Measurements from ENCODE around the gene RPL14.

The RPL14 gene

DNA sequence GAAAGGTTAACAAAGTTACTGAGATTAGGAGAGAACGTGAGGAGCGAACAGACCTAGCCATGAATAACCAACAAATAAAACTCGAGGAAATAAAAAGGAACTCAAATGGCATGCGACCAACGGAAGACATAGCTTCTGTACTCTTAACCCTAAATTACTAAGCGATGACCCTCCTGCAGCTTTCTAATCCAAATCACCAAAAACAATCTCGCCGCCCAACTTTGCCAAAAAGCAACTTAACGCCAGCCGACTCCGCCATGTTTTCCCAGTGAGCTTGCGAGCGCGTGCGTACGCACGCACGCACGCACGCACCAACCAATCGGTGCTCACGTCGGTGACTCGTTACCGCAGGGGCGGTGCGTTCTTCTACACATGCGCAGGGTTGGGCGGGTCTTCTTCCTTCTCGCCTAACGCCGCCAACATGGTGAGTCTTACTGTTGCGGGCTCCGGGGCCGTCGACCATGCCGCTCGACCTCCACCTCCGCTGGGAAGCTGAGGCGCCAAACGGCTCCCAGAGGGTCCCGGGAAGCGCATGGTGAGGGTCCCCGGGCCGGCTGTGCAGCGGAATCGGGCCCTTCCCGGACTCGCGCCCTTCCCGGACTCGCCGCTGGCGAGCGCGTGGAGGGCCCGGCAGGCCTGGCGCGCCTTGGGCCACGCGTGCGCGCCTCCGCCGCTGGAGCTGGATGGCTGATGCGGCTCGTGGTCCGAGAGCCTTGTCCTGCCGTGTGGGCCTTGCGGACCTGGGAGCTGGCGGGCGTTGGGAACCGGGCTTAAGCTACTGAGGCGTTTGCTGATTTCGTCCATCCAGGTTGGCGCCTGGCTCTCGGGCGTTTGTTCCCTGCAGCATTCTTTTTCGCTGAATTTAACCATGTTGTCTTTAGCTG lies at the start of gene RPL14:
RPL14 (plus strand) TSS at position 400 of the 884 bp plus-strand sequence; CDS start at position 533, 133 bp downstream.
- peak within 1 kb of the TSS; percentile 90 for H3K4me3 ChIP-seq (ENCODE audit: low read depth, low read length)
- DNase-seq (ENCODE audit: low read depth): peak; percentile 98
- TF ChIP-seq CTCF (IDR thresholded peaks at IDR 0.05; ENCODE audit: insufficient read depth, low read depth, low read length, missing control alignments): no peak

DNA sequence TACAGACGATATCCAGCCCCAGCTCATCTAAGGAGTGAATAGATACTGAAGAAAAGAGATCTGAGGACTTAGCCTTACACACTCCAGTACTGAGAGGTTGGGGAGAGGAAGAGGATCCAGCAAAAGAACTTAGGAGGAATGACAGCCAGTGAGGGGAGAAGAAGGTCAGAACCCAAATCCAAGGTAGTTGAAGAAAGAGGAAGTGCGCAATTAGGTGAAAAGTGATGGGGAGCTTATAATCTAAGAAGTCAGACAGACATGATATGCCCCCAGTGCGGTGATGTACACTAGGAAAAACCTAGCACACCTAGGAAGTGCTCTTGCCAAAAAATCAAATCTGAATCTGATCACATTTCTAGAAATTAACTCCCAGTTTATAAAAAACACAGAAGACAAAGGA lies 49.5 kb upstream of the RPL14 start:
- H3K4me3 ChIP-seq (ENCODE audit: low read depth, low read length): no peak overlapping the region
- DNase-seq (ENCODE audit: low read depth): no peak
- no peak for TF ChIP-seq CTCF (IDR thresholded peaks at IDR 0.05; ENCODE audit: insufficient read depth, low read depth, low read length, missing control alignments)

DNA sequence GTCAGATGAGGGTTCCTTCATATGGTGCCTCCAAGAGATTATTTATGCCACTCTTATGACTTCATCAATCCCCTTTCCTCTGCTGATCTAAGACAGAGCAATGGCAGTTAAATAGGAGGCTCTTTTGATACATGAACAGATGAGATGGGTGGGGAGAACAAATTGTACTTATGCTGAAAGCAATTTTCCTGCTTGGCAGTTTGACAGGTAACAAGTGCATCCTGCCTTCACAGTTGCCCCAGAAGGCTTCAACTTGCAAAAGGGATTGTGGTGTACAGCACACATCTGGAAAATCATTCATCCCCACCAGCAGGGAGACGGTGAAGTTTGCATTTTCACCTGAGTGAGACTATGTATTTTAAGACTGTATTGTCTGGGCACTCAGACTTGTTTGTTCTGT lies 42.9 kb upstream of the RPL14 start:
- H3K4me3 ChIP-seq (ENCODE audit: low read depth, low read length): no peak overlapping the region
- TF ChIP-seq CTCF (IDR thresholded peaks at IDR 0.05; ENCODE audit: insufficient read depth, low read depth, low read length, missing control alignments): no peak
- DNase-seq (ENCODE audit: low read depth): no peak

DNA sequence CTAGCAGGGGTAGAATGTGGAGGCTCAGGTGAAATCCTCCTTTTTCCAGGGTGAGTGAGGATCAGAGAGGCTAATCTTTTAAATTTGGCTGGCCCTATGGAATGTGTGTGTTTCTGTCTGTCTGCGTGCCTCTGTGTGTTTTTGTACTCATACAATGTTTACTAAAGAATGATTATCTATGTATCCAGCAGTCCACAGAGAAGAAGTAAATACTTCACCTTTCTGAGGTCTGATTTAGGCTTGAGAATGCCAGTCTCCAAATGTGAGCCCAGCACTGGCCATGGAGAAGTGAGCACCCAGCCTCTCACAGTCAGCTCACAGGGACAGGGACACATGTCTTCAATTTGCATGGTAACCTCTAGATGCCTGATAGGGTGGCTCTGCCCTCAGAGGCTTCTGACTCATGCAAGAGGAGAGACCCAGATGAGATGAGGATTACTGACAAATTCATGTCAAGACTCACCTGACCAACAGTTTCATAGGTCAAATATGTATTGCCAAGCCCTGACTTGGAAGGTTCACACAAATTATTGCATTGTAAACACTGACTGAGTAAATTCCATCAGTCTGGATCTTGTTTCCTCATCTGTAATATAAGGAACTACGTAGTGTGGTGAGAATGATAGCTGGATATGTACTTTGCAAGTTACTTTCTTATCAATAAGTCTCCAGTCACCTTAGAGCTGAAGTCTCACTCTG lies 39.1 kb upstream of the RPL14 start:
- TF ChIP-seq CTCF (IDR thresholded peaks at IDR 0.05; ENCODE audit: insufficient read depth, low read depth, low read length, missing control alignments): no peak
- H3K4me3 ChIP-seq (ENCODE audit: low read depth, low read length): no peak overlapping the region
- no peak for DNase-seq (ENCODE audit: low read depth)

DNA sequence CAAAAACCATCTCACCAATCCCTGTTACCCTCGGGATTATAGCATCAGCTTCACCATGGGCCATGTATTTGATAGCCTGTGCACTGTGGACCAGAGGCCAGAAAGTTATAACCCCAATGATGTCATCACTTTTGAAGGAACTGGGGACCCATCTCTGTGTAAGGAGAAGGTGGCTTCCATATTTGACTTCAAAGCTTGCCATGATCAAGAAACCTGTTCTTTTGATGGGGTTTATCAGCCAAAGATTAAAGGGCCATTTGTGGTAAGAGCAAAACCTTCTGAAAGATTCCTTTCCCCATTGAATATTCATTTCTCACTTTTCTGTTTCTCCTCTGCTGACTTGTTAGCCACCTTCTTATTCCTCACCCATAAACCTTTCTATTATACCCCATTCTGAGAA lies 34.3 kb upstream of the RPL14 start:
- DNase-seq (ENCODE audit: low read depth): no peak
- H3K4me3 ChIP-seq (ENCODE audit: low read depth, low read length): no peak overlapping the region
- TF ChIP-seq CTCF (IDR thresholded peaks at IDR 0.05; ENCODE audit: insufficient read depth, low read depth, low read length, missing control alignments): no peak

- peak; percentile 35 for DNase-seq (ENCODE audit: low read depth)
- H3K4me3 ChIP-seq (ENCODE audit: low read depth, low read length): no peak overlapping the region
- no peak for TF ChIP-seq CTCF (IDR thresholded peaks at IDR 0.05; ENCODE audit: insufficient read depth, low read depth, low read length, missing control alignments)
Measured at GRCh38 chr3:40427045-40427669, 30.0 kb upstream of the RPL14 start.

Data from GM12865 (cell line).